Type B pancreatic cell (in vitro differentiated cells): Measurements from ENCODE around the gene GRN. TPM values are rescaled to one million over a fixed set of nuclear protein-coding genes. Genes with fewer than 3 reads are reported as not detected.
"Not testable (repeated sequence)": the region's sequence is repeated elsewhere in the genome, so short reads cannot be mapped to it uniquely, and the experiment has no call there.

Experiments used
- DNase-seq: peaks from one replicate; pipeline ENCODE4 v3.0.0; 2021; ENCODE audit warnings: mixed read lengths; ENCODE audit not compliant: unreplicated experiment; ENCODE audit errors: extremely low spot score
- H3K27ac Mint-ChIP-seq: 2 replicates; pipeline ENCODE4 v1.8.0; 2021; ENCODE audit warnings: mild to moderate bottlenecking, mixed read lengths
- H3K27me3 Mint-ChIP-seq: 2 replicates; pipeline ENCODE4 v1.8.0; 2021; ENCODE audit warnings: mixed read lengths
- H3K36me3 Mint-ChIP-seq: 2 replicates; pipeline ENCODE4 v1.8.0; 2021; ENCODE audit warnings: mixed read lengths
- H3K4me1 Mint-ChIP-seq: one replicate; pipeline ENCODE4 v1.8.0; 2021; ENCODE audit warnings: mixed read lengths; ENCODE audit not compliant: unreplicated experiment
- H3K4me3 Mint-ChIP-seq: 2 replicates; pipeline ENCODE4 v1.8.0; 2021; ENCODE audit warnings: mild to moderate bottlenecking, mixed read lengths
- H3K9me3 Mint-ChIP-seq: 2 replicates; pipeline ENCODE4 v1.8.0; 2021; ENCODE audit warnings: mixed read lengths
- total RNA-seq: library from RNA; stranded (reverse); gene quantifications from 2 replicates; pipeline ENCODE4 v1.2.1, GENCODE V29; 2021; ENCODE audit warnings: low replicate concordance
- TF ChIP-seq, protein P1 (sequence below): fragments of 200-600 bp; sonication (generic); conservative IDR thresholded peaks from 2 replicates; pipeline ENCODE4 v1.5.0; 2021; ENCODE audit warnings: antibody characterized with exemption, mild to moderate bottlenecking

GRN gene
- total RNA-seq, 1 donor from 2014 or later = 183 TPM

DNA sequence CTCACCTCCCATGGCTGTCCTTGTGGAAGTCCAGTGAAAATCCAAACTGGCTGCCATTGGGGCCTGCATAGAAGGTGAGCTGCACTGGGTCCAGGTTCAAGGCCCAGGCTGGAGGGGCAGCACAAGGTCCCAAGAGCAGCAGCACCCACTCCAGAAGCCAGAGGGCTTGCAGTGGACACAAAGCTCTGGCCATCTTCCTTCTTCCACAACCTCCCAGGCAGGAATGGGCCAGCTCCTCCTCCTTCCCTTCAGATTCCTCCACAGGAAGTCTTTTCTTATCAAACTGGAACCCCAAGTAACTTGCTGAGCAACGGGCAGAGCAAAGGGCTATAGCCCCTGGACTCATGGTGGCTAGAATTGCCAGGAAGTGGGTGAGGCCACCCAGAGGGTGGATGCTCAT lies 44.2 kb downstream of the GRN start, which contains the start of gene ITGA2B:
TSS of gene ITGA2B (minus strand) at position 369 of the 400 bp plus-strand sequence. CDS start at position 193, 176 bp downstream.
- Mint-ChIP-seq H3K36me3 (no peaks in the 10 kb centered on the region), H3K4me3 (peak within 1 kb of the TSS; percentile 31), H3K9me3 (no peaks in the 10 kb centered on the region), H3K4me1 (peaks cover 10% of the 10 kb centered on the region), H3K27ac (peak within 1 kb of the TSS; percentile 73), H3K27me3 (peaks cover 18% of the 10 kb centered on the region)
- TF ChIP-seq, protein P1, sequence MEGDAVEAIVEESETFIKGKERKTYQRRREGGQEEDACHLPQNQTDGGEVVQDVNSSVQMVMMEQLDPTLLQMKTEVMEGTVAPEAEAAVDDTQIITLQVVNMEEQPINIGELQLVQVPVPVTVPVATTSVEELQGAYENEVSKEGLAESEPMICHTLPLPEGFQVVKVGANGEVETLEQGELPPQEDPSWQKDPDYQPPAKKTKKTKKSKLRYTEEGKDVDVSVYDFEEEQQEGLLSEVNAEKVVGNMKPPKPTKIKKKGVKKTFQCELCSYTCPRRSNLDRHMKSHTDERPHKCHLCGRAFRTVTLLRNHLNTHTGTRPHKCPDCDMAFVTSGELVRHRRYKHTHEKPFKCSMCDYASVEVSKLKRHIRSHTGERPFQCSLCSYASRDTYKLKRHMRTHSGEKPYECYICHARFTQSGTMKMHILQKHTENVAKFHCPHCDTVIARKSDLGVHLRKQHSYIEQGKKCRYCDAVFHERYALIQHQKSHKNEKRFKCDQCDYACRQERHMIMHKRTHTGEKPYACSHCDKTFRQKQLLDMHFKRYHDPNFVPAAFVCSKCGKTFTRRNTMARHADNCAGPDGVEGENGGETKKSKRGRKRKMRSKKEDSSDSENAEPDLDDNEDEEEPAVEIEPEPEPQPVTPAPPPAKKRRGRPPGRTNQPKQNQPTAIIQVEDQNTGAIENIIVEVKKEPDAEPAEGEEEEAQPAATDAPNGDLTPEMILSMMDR = no peak
- no peak for DNase-seq

DNA sequence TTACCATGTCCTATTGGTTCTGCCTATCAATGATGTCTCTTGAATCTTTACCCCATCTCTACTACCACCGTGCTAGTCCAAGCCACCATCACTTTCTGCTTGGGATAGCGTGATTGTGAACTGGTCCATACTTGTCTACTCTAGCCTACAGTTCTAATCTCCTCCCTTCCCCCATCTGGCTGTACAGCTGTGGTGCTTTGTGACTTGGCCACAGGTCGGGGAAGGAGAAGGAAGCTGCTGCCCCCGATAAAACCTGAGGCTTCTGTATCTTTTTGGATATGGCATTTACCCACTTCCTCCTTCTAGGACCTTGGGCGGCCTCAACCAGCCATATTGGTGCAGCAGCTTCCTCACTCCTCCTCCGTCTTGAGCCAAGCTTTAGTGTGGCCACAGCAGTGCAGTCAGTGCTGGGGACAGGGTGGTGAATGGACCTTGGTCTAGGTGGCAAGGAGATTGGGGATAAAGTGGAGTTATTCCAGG lies 44.7 kb downstream of the GRN start:
- Mint-ChIP-seq H3K4me3 (peak overlapping the region; percentile 31), H3K36me3 (no peaks in the 10 kb centered on the region), H3K27me3 (peaks cover 14% of the 10 kb centered on the region), H3K9me3 (no peaks in the 10 kb centered on the region), H3K4me1 (peaks cover 10% of the 10 kb centered on the region), H3K27ac (peak overlapping the region; percentile 73)
- no peak for DNase-seq
- TF ChIP-seq, protein P1 = no peak

DNA sequence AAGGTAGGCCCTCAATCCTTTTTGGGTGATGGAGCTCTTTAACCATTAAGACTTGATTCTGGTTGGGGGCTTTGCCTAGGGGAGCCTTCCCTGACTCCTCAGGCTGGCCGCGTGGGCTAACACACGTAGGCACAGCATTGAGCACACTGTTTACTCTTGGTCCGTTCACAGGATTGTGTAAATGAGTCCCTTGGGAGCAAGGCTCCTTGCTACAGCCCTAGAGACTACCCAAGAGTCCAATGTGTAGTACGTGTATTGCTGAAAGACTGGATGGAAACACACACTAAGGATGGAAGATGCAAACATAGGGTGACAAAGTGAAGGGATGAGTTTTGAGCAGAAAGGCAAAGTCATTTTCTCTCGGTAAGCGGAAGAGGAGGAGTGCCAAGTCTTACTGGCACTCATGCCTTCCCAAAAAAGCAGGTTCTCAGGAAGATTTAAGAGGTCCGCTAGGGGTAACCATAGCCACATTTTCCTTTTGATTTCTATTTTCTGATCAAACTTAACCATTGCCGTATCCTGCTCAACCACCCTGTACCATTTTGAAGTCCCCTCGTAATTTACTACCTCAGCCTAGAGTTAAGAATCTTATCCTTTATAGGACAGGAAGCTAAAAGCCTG lies 45.3 kb downstream of the GRN start:
- TF ChIP-seq, protein P1 = no peak
- H3K9me3 Mint-ChIP-seq = no peaks in the 10 kb centered on the region
- H3K27ac Mint-ChIP-seq = no peak overlapping the region
- peaks cover 10% of the 10 kb centered on the region for H3K4me1 Mint-ChIP-seq
- no peak for DNase-seq
- no peaks in the 10 kb centered on the region for H3K36me3 Mint-ChIP-seq
- peaks cover 11% of the 10 kb centered on the region for H3K27me3 Mint-ChIP-seq
- H3K4me3 Mint-ChIP-seq = no peak overlapping the region

DNA sequence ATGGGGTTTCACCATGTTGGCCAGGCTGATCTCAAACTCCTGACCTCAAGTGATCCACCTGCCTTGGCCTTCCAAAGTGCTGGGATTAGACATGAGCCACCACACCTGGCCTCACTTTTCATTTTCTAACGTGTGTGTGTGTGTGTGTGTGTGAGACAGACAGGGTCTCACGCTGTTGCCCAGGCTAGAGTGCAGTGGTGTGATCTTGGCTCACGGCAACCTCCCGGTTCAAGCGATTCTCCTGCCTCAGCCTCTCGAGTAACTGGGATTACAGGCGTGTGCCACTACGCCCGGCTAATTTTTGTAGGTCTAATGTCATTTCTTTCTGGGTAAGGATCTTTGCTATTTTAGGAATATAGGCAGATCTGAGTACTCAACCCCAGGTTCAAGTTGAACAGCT lies 49.0 kb downstream of the GRN start:
- not testable (repeated sequence) for H3K27me3 Mint-ChIP-seq, H3K27ac Mint-ChIP-seq, H3K4me1 Mint-ChIP-seq, H3K9me3 Mint-ChIP-seq, H3K36me3 Mint-ChIP-seq, H3K4me3 Mint-ChIP-seq, DNase-seq

DNA sequence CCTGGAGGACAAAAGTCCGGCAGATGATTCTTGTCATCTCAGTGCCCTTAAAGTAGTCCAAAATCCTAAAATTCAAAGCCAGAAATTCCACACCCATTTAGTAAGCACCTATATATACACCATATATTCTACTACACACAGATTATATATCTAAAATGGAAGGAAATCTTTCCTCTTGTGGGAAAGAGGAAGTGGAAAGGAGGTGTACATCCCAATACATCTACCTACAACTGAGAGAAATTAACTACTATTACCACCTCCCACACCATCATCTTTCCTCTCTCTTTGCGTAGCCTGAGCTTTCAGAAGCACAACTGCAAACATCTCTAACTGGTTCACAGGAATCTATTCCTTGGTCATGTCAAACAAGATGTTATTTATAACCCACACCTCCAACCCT lies 49.7 kb downstream of the GRN start:
- no peak for DNase-seq
- Mint-ChIP-seq H3K4me1 (no peaks in the 10 kb centered on the region), H3K9me3 (no peaks in the 10 kb centered on the region), H3K4me3 (no peak overlapping the region), H3K27ac (no peak overlapping the region), H3K27me3 (no peaks in the 10 kb centered on the region), H3K36me3 (peaks cover 16% of the 10 kb centered on the region)
- TF ChIP-seq, protein P1 = no peak

DNA sequence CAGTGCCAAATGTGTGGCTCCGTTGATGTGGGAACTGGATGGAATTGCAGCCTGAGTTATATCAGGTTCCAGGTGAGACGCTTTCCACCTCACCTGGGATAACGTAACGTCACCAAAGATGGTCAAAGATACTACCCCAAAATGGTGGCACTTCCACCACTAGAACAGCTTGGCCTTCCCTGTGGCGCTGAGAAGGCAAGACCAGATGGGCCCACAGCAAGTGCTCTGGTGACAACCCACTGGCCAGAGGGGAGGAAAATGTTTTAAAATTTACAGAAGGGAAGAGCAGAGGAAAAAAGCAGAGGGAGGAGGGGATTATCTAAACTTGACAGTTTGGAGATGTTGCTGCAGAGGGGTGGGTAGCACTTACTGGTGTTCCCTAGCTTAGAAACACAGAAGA lies 51.8 kb downstream of the GRN start:
- TF ChIP-seq, protein P1 = no peak
- Mint-ChIP-seq H3K4me1 (no peaks in the 10 kb centered on the region), H3K4me3 (no peak overlapping the region), H3K27me3 (no peaks in the 10 kb centered on the region), H3K36me3 (peaks cover 22% of the 10 kb centered on the region), H3K9me3 (no peaks in the 10 kb centered on the region), H3K27ac (no peak overlapping the region)
- DNase-seq = no peak
